A549 treated with CpdA at 1 μM for 4 hours (cell line): ENCODE results near the gene FNDC3B. TPM values are rescaled to one million over a fixed set of nuclear protein-coding genes. Genes with fewer than 3 reads are reported as not detected.

Source experiments
- total RNA-seq: library from RNA; stranded (reverse); fragments of 200-300 nt; extraction: Qiagen RNA extraction; gene quantifications from 5 replicates; pipeline ENCODE4 v1.2.3, GENCODE V29; 2022; ENCODE audit warnings: low read depth

FNDC3B gene
- total RNA-seq: 22.3 to 37.2 TPM (median 31.8 TPM) in 5 replicates

GRCh38 chr3:172039436-172040077 lies at the start of gene FNDC3B:
TSS of gene FNDC3B (plus strand) at chr3:172039578. CDS start at chr3:172112480, 72,902 bp downstream.

GRCh38 chr3:172447611-172448579 lies 408.5 kb downstream of the FNDC3B start, which contains the start of gene GHSR:
TSS of gene GHSR (minus strand) at chr3:172448456. CDS start at chr3:172448413, 43 bp downstream.

Other genes with a start within 250 kb of the FNDC3B start
- 7.2 to 9.6 TPM (median 8.4 TPM) in 5 replicates for gene PLD1, start 229.1 kb upstream of the FNDC3B start, total RNA-seq
- not detected in 5 replicates for gene TMEM212, start 196.2 kb upstream of the FNDC3B start, total RNA-seq